Spleen (tissue), 11 donors: ENCODE data around the gene MEIOC. TPM values are rescaled to one million over a fixed set of nuclear protein-coding genes. Genes with fewer than 3 reads are reported as not detected.
A peak's percentile ranks its signal among the peaks of the same experiment; 100 is the strongest.
"Not testable (repeated sequence)": the region's sequence is repeated elsewhere in the genome, so short reads cannot be mapped to it uniquely, and the experiment has no call there.

Experiments used
- DNase-seq: peaks from one replicate; pipeline ENCODE4 v3.0.0-alpha.2; 2020
- H3K27ac ChIP-seq, 8 donors: fragments of 200-600 bp; sonication (generic) in 7 of 8; 1 replicate in 4 of 8; 2 replicates in 4 of 8; pipeline versions ENCODE4 v1.5.0 to v1.8.0; 2016 to 2021; ENCODE audit warnings: inconsistent platforms in 4 of 8, mild to moderate bottlenecking in 4 of 8, moderate library complexity in 1 of 8
- H3K27me3 ChIP-seq, 7 donors: fragments of 200-600 bp; sonication (generic) in 6 of 7; replicated peaks in 1 of 7; 1 replicate in 4 of 7; 2 replicates in 3 of 7; pipeline versions ENCODE4 v1.5.0 to v1.8.0; 2016 to 2021; ENCODE audit warnings: inconsistent platforms in 3 of 7, mild to moderate bottlenecking in 1 of 7
- H3K36me3 ChIP-seq, 6 donors: fragments of 200-600 bp; sonication (generic) in 5 of 6; 1 replicate in 4 of 6; 2 replicates in 2 of 6; pipeline versions ENCODE4 v1.5.0 to v1.8.0; 2016 to 2021; ENCODE audit warnings: inconsistent platforms in 2 of 6
- H3K4me1 ChIP-seq, 6 donors: fragments of 200-600 bp; sonication (generic) in 5 of 6; 1 replicate in 3 of 6; 2 replicates in 3 of 6; pipeline versions ENCODE4 v1.5.0 to v1.8.0; 2016 to 2021; ENCODE audit warnings: inconsistent platforms in 3 of 6
- H3K4me3 ChIP-seq, 8 donors: fragments of 200-600 bp; sonication (generic) in 7 of 8; 1 replicate in 4 of 8; 2 replicates in 4 of 8; pipeline versions ENCODE4 v1.5.0 to v1.8.0; 2016 to 2021; ENCODE audit warnings: inconsistent platforms in 4 of 8, mild to moderate bottlenecking in 4 of 8, moderate library complexity in 2 of 8
- H3K9me3 ChIP-seq, 8 donors: fragments of 200-600 bp; sonication (generic) in 7 of 8; 1 replicate in 4 of 8; 2 replicates in 4 of 8; pipeline versions ENCODE4 v1.5.0 to v1.8.0; 2016 to 2021; ENCODE audit warnings: inconsistent platforms in 4 of 8
- POLR2A ChIP-seq, 3 donors: fragments of 450-650 bp; IDR thresholded peaks; one replicate each; pipeline ENCODE4 v1.5.1; 2017; ENCODE audit warnings: antibody characterized with exemption in 3 of 3, mild to moderate bottlenecking in 1 of 3
- POLR2AphosphoS5 ChIP-seq, 3 donors: sonication (generic); formaldehyde crosslinking; IDR thresholded peaks; one replicate each; pipeline ENCODE4 v1.5.1; 2017; ENCODE audit warnings: antibody characterized with exemption in 3 of 3
- WGBS, 5 donors: extraction: QIAGEN DNeasy Blood & Tissue Kit in 3 of 5; methylation state at CpG; one replicate each; pipeline versions ENCODE4 v1.1.5 to v1.1.7; 2013 to 2018; 5-methylcytosine and 5-hydroxymethylcytosine counted together
- intact Hi-C: fragments of 100-400 bp; cut with DNase I; formaldehyde crosslinking; loops from one replicate; pipeline ENCODE4 v1.15.0; 2023; ENCODE audit warnings: low total_unique reads
- polyA plus RNA-seq, 3 donors: library from polyadenylated mRNA; stranded (reverse); fragments of 200-250 nt; gene quantifications; one replicate each; pipeline ENCODE4 v1.2.1, GENCODE V29; 2013
- total RNA-seq, 7 donors: library from RNA; depleted of rRNA in 3 of 7; stranded (reverse); fragments of >200 nt in 3 of 7; fragmentation: NEBNext Ultra II Directional in 4 of 7; extraction: Animal tissue kit (Norgen Biotek cat#: 25700) in 4 of 7; gene quantifications; one replicate each; pipeline versions ENCODE4 v1.1.0 to v1.2.1, GENCODE V29; 2016 to 2021
- TF ChIP-seq, protein P1 (sequence below), 11 experiments: fragments of 200-600 bp in 7 of 11; fragments of 450-650 bp in 4 of 11; sonication (generic) in 4 of 11; IDR thresholded peaks in 8 of 11; conservative IDR thresholded peaks in 3 of 11; 1 replicate in 7 of 11; 2 replicates in 4 of 11; pipeline versions ENCODE4 v1.4.0 to v1.8.0; 2016 to 2021; ENCODE audit warnings: antibody characterized with exemption in 11 of 11, inconsistent platforms in 4 of 11, mild to moderate bottlenecking in 1 of 11
- donor health status: healthy with polysubstance abuse.
- donor health status: DM: no; HTN: no; CAD: no; lungs with moderate emphysema.
- donor health status: DM: no; HTN: no; CAD: no.
- donor health status: Bipolar disorder and iron deficiency.
- donor health status: healthy.
- donor health status: DM: no; HTN: no; CAD: no.
- donor health status: DM: yes; HTN: yes; CAD: no.

The MEIOC gene
- total and polyA plus RNA-seq, 10 donors, result 0.04 to 0.17 (median 0.06) TPM; not detected in 7

DNA sequence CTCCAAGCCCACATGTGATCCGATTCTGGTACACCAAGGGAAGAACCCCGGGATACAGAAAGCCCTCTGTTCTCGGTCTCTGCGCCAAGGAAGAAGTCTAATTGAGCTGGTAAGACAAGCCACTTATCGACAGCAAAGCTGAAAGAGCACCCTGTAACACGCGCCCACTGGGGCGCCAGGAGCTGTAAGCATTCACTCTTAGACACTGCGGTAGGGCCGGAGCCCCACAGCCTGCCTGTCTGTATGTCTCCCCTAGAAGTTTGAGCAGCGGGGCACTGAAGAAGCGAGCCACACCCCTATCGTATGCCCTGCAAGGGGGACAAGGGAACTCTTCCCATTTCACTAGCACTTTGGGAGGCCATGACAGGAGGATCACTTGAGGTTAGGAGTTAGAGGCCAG lies 27.0 kb upstream of the MEIOC start:
- intact Hi-C loops, result no loop called here
- Histone ChIP-seq H3K4me3 (no peak overlapping the region), H3K36me3 (no peaks in the 10 kb centered on the region), H3K27me3 (peaks cover 0 to 7% (median 0%) of the 10 kb centered on the region in 7 donors), H3K4me1 (peaks cover 0 to 12% (median 5%) of the 10 kb centered on the region in 6 donors), H3K27ac (no peak overlapping the region), H3K9me3 (no peaks in the 10 kb centered on the region)
- 93 to 97% (median 95%) methylated on average over 13 of the region's 13 CpGs for WGBS, 5 donors
- no peak for TF ChIP-seq POLR2AphosphoS5 (IDR thresholded peaks at IDR 0.05)
- TF ChIP-seq POLR2A (IDR thresholded peaks at IDR 0.05), result no peak
- TF ChIP-seq, protein P1, sequence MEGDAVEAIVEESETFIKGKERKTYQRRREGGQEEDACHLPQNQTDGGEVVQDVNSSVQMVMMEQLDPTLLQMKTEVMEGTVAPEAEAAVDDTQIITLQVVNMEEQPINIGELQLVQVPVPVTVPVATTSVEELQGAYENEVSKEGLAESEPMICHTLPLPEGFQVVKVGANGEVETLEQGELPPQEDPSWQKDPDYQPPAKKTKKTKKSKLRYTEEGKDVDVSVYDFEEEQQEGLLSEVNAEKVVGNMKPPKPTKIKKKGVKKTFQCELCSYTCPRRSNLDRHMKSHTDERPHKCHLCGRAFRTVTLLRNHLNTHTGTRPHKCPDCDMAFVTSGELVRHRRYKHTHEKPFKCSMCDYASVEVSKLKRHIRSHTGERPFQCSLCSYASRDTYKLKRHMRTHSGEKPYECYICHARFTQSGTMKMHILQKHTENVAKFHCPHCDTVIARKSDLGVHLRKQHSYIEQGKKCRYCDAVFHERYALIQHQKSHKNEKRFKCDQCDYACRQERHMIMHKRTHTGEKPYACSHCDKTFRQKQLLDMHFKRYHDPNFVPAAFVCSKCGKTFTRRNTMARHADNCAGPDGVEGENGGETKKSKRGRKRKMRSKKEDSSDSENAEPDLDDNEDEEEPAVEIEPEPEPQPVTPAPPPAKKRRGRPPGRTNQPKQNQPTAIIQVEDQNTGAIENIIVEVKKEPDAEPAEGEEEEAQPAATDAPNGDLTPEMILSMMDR (IDR thresholded peaks at IDR 0.05 in 8 of 11, conservative IDR thresholded peaks at IDR 0.05 in 3 of 11), result no peak
- DNase-seq, result no peak

- intact Hi-C loops, result no loop called here
- no peak for TF ChIP-seq POLR2A (IDR thresholded peaks at IDR 0.05)
- no peak for TF ChIP-seq POLR2AphosphoS5 (IDR thresholded peaks at IDR 0.05)
- TF ChIP-seq, protein P1 (IDR thresholded peaks at IDR 0.05 in 8 of 11, conservative IDR thresholded peaks at IDR 0.05 in 3 of 11), result no peak
- no peak for DNase-seq
These were observed 25.6 kb upstream of the MEIOC start for GRCh38 chr17:44630703-44631102.

GRCh38 chr17:44633998-44634397 lies 22.3 kb upstream of the MEIOC start:
- Histone ChIP-seq H3K36me3 (no peaks in the 10 kb centered on the region), H3K9me3 (no peaks in the 10 kb centered on the region), H3K4me1 (no peaks in the 10 kb centered on the region), H3K27ac (no peak overlapping the region), H3K4me3 (no peak overlapping the region), H3K27me3 (peaks cover 0 to 9% (median 0%) of the 10 kb centered on the region in 7 donors)
- TF ChIP-seq POLR2AphosphoS5 (IDR thresholded peaks at IDR 0.05) (no peak), POLR2A (IDR thresholded peaks at IDR 0.05) (no peak)
- TF ChIP-seq, protein P1 (IDR thresholded peaks at IDR 0.05 in 8 of 11, conservative IDR thresholded peaks at IDR 0.05 in 3 of 11), result no peak
- DNase-seq, result no peak
- 74 to 87% (median 84%) methylated on average over 8 of the region's 8 CpGs for WGBS, 5 donors
- intact Hi-C loops, result no loop called here

More at GRCh38 chr17:44630703-44631102, 25.6 kb upstream of the MEIOC start:
- Histone ChIP-seq H3K4me3 (no peak overlapping the region), H3K9me3 (no peaks in the 10 kb centered on the region), H3K4me1 (peaks cover 0 to 12% (median 5%) of the 10 kb centered on the region in 6 donors), H3K27me3 (peaks cover 0 to 7% (median 0%) of the 10 kb centered on the region in 7 donors), H3K27ac (no peak overlapping the region), H3K36me3 (no peaks in the 10 kb centered on the region)
- WGBS, 5 donors, result 71 to 98% (median 88%) methylated on average over 2 to 4 of the region's 4 CpGs

DNA sequence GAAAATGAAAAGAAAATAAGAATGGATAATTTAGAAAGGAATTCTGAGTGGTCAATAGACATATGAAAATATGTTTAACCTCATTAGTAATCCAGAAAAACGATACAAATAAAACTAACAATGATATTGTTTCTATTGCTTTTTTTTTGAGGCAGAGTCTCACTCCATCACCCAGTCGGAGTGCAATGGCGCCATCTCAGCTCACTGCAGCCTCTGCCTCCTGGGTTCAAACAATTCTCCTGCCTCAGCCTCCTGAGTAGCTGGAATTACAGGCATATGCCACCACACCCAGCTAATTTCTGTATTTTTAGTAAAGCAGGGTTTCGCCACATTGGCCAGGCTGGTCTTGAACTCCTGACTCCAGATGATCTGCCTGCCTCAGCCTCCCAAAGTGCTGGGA lies 21.9 kb upstream of the MEIOC start:
- not testable (repeated sequence) for H3K27me3 ChIP-seq, DNase-seq

DNA sequence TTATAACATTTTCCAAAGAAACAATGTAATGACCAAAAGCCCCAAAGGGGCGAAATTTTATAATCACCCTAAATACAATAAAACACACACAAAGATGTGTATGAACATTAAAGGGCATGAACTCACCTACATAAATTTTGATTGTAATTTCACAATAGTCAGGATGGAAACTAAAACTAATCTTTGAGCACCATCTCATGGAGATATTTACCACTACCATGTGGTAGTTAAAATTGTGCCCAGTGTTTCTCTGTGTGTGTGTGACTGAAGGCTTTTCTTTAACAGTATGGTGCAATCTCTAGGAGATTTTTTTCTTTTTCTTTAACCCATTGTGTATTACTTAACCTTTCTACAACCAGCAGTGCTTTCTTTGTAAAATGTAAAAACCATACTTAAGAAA lies 19.7 kb upstream of the MEIOC start:
- WGBS, 5 donors, result 57 to 78% (median 64%) methylated on average over 1 of the region's 1 CpG
- Histone ChIP-seq H3K9me3 (no peaks in the 10 kb centered on the region), H3K4me1 (no peaks in the 10 kb centered on the region), H3K27me3 (peaks cover 0 to 9% (median 0%) of the 10 kb centered on the region in 7 donors), H3K4me3 (no peak overlapping the region), H3K27ac (no peak overlapping the region), H3K36me3 (no peaks in the 10 kb centered on the region)
- TF ChIP-seq POLR2AphosphoS5 (IDR thresholded peaks at IDR 0.05), result no peak
- TF ChIP-seq, protein P1 (IDR thresholded peaks at IDR 0.05 in 8 of 11, conservative IDR thresholded peaks at IDR 0.05 in 3 of 11), result peak in 9 of 11 experiments; percentile 18 to 49 (median 33)
- TF ChIP-seq POLR2A (IDR thresholded peaks at IDR 0.05), result no peak
- no peak for DNase-seq
- intact Hi-C loops, result loop anchor here (5.0 kb wide), 1 partner anchor 104 kb away; no protein-coding TSS in a partner anchor

More for the DNA sequence above, 21.9 kb upstream of the MEIOC start:
- H3K4me3 ChIP-seq, H3K36me3 ChIP-seq, intact Hi-C loops, H3K9me3 ChIP-seq, H3K4me1 ChIP-seq, H3K27ac ChIP-seq: not testable (repeated sequence)
- 62 to 81% (median 67%) methylated on average over 4 of the region's 4 CpGs for WGBS, 5 donors
